GM11168 (cell line): ENCODE results near the gene NFKB2.

Experiments
- in situ Hi-C: fragments of 300-500 bp; cut with MboI; formaldehyde crosslinking; loops from one replicate; pipeline ENCODE4 v1.12.0; 2022; ENCODE audit warnings: low sequenced_read_pairs; ENCODE audit not compliant: unreplicated experiment

The NFKB2 gene

DNA sequence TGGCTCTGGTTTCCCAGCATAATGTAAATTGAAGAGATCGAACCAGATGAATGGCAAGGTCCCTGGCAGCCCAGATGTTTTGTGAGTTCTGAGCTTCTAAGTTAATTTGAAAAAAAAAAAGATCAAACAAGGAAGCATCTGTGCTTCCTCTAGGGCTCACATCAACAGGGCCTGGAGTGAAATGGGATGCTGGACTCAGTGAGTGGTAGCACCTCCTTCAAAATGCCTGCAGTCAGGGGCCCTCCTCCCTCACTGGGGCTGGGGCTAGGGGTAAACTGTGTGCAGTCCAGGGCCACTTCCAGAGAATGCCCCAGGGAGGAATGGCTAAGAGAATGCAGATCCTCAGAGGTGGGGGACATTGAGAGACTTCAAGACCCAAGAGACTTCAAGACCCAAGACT, 42.9 kb downstream of the NFKB2 start:
- in situ Hi-C loops, result no loop called here

DNA sequence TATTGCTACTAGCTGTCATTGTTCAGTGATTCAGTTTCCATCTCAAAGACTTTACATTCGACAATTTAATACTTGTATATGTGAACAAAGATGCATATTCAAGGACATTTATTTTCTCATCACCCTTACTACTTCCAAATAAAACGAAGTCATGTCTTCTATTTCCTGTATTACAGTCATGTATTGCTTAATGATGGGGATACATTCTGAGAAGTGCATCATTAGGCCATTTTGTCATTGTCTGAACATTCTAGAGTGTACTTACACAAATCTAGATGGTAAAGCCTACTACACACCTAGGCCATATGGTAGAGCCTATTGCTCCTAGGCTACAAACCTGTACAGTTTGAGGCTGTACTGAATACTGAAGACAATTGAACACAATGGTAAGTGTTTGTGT, 49.3 kb downstream of the NFKB2 start:
- in situ Hi-C loops, result no loop called here

DNA sequence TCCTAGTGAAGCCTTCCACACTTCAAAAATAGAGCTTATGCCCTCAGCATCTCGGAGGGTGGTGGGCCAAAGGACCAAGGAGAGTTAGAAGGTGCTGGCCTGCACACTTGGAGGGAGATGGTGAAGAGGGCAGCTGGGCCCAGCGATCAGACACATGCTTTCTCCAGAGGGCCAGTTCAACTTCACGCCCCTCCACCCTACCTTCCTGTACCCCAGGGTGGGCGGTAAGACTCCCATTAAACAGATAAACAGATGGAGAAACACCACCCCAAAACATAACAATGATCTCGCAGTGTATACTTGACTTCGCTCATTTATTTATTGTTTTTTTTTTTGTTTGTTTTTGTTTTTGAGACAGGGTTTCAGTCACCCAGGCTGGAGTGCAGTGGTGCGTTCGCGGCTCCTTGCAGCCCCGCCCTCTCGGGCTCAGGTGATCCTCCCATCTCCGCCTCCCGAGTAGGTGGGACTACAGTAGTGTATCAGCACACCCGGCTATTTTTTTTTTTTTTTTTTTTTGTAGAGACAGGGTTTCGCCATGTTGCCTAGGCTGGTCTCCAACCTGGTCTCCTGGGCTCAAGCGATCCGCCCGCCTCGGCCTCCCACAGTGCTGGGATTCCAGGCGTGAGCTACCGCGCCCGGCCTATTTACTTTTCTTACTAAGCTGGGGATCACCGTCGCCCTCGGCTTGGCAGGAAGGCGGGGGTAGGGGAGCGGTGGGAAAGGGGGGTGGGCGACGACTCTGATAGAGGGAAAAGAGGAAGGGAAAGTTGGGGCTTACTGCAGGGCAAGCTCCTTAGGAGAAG, 54.0 kb downstream of the NFKB2 start:
- in situ Hi-C loops, result no loop called here

DNA sequence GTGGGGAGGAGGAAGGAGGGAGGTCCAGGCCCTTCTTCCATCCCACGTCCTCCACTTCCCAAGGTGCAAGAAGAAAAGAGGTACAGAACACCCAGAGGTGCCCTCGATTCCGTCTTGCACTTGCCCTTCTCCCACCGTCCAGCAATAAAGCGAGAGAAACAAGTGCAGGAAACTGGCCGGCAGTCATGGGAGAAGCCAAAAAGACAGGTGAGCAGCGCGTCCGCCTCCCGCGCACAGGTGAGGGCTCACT, 54.5 kb downstream of the NFKB2 start:
- in situ Hi-C loops, result no loop called here

DNA sequence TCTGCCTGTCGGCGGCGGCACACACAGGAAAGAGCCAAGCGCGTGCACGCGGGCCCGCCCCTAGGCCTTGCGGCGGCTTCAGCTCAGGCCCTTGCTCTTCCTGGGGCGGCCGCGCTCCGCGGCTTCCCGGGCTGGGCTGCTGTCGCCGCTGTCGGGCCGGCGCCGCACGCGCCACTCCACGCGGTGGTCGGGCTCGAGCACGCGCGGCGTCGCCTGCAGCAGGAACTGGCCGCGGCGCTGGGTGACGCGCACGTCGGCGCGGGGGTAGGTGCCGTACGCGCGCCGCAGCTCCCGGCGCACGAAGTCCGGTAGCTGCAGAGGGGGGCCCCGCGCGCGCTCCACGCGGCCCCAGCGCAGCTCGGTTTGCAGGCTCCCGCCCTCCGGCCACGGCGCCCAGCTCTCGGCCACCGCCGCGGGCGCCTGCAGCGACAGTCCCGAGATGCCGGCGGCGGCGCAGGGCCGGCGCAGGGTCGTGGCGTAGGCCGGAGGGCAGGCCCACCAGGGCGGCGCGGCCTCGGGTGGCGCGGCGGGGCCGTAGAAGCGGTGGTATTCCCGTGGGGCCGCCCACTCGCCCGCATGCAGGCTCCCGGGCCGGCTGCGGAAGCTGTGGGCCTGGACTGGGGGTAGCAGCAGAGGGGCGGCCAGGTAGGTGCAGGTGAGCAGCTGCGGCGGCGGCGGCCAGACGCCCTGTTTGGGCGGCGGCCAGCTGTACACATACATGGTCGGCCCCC, 55.0 kb downstream of the NFKB2 start:
- in situ Hi-C loops, result no loop called here

DNA sequence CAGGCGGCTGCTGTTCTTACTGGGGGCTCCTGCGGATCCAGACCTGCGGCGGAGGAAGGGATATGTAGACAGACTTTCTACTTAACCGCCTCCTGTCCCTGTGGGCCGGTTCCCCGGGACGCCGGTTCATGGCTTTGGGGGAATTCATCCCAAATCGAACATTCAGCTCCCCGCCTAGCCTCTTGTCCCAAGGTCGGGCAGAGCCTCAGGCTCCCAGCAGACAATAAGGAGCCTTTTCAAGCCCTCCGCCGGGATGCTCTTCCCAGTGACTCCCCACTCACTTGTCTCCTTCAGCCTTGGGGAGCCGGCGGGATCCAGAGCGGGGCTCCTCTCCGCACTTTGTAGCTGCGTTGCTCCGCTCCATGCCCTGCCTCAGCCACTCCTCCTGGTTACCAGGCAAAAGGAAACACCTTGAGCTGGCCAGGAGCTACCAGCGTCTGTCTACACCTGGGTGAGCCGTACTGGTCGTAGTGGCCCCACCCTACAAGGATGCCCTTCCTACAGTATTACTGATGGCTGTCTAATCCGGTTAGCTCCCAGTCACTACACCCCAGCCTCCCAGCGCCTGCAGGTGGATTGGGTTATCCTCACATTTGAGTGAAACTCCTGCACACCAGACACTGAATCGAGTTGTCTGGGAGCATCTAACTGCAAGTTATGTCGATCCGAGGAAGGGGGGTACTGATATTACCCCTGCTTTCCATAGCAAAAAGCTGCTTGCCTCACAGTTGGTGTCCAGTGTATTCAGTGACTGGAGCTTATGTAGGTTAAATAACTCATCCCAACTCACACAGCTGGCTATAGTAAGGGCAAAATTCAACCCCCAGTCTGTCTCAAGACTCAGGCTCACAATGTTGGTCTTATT, 55.8 kb downstream of the NFKB2 start, which contains the start of gene C10orf95:
TSS of gene C10orf95 (minus strand) at position 439 of the 865 bp plus-strand sequence. CDS start 450 bp downstream, outside the sequence.
- in situ Hi-C loops, result no loop called here
